WI38 (cell line): ENCODE measurements around the gene BMPR1A.

Source experiments
- H3K4me3 ChIP-seq: 2 replicates; pipeline ENCODE4 v1.5.1; 2011; ENCODE audit warnings: low read depth, mild to moderate bottlenecking, control low read depth, low read length
- CTCF ChIP-seq: IDR thresholded peaks from 2 replicates; pipeline ENCODE4 v1.5.1; 2012; ENCODE audit warnings: low read depth, mild to moderate bottlenecking, control low read depth, low read length

Gene BMPR1A

GRCh38 chr10:86817246-86817645 is 60.8 kb downstream of the BMPR1A start:
- H3K4me3 ChIP-seq, result no peak overlapping the region
- no peak for TF ChIP-seq CTCF

GRCh38 chr10:86819567-86819966 is 63.1 kb downstream of the BMPR1A start:
- TF ChIP-seq CTCF, result no peak
- H3K4me3 ChIP-seq, result no peak overlapping the region

DNA sequence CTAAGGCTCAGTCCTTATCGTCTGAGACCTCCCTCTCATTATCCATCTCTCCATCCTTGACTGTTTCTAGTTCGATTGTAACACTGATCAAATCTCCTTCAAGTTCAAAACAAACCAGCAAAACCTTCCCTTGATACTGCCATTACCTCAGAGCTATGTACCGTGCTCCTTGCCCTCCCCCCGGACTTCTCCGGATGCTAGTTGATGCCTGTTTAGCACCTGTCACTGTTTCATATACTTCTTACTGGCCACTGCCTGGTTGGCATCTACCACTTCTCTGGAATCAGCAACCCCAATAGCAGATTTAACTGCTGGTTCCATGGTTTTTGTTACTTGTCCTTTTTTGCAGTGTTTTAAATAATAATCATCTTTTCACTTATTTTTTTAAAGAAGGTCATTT is 64.1 kb downstream of the BMPR1A start:
- H3K4me3 ChIP-seq, result no peak overlapping the region
- TF ChIP-seq CTCF, result no peak

GRCh38 chr10:86821388-86821999 is 65.1 kb downstream of the BMPR1A start:
- no peak for TF ChIP-seq CTCF

DNA sequence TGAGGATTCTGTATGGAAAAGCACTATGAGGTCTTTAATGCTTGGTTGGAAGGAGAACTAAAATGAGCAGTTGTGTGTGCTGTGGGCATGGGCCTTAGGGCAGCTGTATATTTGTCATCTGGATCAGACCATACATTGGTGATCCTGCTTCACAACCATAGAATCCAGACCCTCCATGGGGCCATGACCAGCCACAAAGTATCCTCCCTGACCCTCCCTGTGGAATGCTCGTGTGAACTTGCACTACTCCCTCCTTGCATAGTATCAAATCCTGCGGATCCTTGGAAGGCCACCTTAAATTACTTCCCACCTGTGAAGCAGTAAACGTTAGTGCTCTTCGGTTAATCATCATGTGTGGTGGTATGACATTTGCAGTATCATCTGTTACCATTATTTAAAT is 67.1 kb downstream of the BMPR1A start:
- TF ChIP-seq CTCF, result no peak
- no peak overlapping the region for H3K4me3 ChIP-seq

More at GRCh38 chr10:86821388-86821999, 65.1 kb downstream of the BMPR1A start:
- H3K4me3 ChIP-seq, result no peak overlapping the region

DNA sequence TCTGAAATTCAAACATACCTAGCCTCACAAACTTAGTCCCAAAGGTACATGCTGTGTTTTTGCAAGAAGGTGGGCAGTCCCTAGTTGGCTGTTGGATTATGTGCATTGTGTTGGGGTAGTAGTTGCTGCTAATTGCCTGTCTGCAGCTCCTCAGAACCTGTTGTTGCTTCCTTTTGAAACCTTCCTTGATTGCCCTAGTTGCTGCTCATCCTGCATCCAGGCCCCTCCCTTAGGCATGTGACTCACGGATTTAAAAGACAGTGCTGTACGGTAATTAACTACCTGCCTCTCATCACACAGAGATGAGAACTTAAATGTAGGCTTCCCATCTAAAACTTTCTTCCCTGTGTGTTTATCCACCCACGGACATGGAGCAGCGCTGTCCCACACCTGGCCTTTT is 67.7 kb downstream of the BMPR1A start:
- no peak for TF ChIP-seq CTCF
- no peak overlapping the region for H3K4me3 ChIP-seq

DNA sequence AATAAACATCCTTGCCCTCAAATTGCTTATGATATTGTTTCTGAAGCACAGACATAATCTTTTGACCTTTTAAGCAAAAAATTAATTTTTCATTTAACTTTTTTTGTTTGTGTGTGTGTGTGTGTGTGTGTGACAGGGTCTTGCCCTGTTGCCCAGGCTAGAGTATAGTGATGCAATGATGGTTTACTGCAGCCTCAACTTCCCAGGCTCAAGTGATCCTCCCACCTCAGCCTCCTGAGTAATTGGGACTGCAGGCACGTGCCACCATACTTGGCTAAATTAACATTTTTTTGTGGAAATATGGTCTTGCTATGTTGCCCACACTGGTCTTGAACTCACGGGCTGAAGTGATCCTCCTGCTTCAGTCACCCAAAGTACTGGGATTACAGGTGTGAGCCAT is 68.9 kb downstream of the BMPR1A start:
- TF ChIP-seq CTCF, result no peak

More for the DNA sequence above, 68.9 kb downstream of the BMPR1A start:
- no peak overlapping the region for H3K4me3 ChIP-seq
